HG03039 (cell line): ENCODE results near the gene HOOK2.
"Not testable (repeated sequence)": the region's sequence is repeated elsewhere in the genome, so short reads cannot be mapped to it uniquely, and the experiment has no call there.

Experiments
- ATAC-seq: cut with Tn5 transposase; IDR thresholded peaks from one replicate; pipeline ENCODE4 v1.9.1; 2021; ENCODE audit warnings: mild to moderate bottlenecking, moderate library complexity; ENCODE audit not compliant: unreplicated experiment

Gene HOOK2

DNA sequence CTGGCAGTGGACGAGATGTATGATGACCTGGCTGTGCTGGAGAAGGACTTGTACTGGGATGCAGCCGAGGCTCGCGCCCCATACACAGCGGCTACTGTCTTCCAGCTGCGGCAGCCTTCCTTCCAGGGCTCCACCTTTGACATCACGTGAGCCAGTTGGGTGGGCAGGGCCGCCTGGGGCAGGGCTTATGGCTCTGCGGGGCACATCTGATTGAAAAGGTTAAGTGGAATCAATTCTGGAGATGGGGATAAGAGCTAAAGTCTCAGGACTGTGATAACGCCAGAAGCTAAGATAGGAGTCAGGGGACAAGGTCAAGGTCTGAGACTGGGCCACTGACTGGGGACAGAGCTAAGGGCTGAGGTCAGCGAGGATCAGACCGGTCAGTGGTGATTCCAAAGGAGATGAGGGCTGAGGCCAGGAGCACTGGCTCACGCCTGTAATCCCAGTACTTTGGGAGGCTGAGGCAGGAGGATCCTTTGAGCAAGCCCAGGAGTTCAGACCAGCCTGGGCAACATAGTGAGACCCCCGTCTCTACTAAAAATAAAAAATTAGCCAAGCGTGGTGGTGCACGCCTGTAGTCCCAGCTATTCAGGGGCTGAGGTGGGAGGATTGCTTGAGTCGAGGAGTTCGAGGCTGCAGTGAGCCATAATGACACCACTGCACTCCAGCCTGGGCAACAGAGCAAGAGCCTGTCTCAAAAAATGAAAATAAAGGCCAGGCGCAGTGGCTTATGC lies 19.0 kb downstream of the HOOK2 start:
- ATAC-seq = no peak

GRCh38 chr19:12754465-12755196 lies 20.7 kb downstream of the HOOK2 start:
- ATAC-seq = no peak

DNA sequence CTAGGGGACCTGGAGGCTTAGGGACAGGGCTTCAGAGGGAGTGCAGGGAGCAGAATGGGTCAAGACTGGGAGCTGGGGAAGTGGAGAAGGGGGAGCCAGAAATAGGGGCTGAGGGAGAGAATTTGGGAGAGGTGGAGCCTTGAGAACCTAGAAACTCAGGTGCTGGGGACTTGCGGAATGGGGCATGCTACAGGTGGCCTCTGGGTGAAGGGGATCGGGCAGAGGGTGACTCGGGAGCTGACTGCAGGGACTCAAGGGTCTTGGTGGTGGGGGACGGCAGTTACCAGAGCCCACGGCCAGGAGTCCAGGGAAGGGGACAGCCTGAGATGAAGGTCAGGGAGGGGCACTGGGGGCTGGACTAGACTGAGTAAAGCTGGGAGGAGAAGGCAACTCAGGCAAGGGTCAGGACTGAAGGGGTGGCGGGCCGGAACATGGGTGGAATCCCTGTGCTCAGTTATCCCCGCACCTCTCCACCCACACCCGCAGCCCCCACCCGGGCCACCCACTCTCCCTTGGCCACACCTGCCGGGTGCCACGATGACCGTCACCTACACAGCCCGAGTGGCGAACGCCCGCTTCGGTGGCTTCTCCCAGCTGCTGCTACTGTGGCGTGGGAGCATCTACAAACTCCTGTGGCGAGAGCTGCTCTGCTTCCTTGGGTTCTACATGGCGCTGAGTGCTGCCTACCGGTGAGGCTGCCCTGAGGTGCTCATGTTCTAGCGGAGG lies 23.1 kb downstream of the HOOK2 start:
- ATAC-seq = no peak

GRCh38 chr19:12751635-12752034 lies 23.7 kb downstream of the HOOK2 start, which contains the start of gene BEST2:
Gene BEST2 (plus strand): TSS chr19:12751791. CDS start chr19:12752593, 802 bp downstream.
- ATAC-seq = no peak

- ATAC-seq = no peak
Measured at GRCh38 chr19:12750851-12751250, 24.5 kb downstream of the HOOK2 start.

DNA sequence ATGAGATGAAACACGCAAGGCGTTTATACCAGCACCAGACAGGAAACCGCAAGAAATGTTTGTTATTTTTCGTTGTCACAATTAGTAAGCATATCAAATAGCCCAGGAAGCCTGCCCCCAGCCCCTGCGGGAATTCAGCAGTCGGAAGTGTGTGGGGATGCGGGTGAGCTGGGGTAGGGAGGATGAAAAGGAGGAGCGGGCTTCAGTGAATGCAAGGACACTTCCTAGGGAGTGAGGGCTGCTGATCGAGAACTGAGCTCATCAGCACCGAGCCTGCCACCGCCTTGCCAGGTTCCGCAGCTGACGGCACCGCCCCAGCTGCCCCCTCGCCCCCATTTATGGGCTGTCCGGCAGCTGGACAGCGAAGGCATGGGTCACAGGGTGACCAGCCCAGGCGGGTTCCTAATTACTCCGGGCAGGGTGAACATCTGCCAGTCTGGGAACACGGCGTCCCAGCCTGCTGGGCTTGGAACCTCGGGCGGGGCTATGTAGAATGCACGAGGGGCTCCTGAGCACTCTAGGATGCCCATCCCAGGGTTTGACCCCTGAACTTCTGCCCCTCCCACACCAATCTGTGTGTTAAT lies 25.3 kb downstream of the HOOK2 start:
- ATAC-seq = no peak

GRCh38 chr19:12748489-12748888 lies 26.9 kb downstream of the HOOK2 start:
- no peak for ATAC-seq

GRCh38 chr19:12745166-12745897 lies 30.0 kb downstream of the HOOK2 start:
- ATAC-seq = no peak

DNA sequence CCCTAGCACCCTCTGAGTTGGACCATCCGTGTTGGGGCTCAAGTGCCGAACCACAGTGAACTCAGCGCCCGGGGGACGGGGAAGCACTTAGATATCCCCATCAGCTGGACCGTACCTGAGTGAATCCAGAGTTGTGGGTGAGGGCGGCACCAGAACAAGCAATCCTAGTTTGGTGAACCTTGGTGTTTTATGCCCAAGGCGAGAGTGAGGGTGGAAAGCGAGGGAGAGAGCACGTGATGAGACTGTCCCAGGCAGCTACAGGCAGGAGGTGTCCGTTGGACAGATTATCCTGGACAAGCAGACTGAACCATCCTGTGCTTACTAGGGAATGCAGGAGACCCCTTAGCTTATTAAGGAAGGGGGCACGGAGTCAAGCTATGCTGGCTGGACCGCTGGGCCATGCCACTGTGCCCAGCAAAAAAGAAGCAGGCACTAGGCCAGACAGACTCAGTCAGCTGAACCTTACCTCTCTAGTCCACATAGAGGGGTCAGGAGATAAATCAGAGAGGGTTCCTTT lies 37.5 kb downstream of the HOOK2 start:
- ATAC-seq = no peak

GRCh38 chr19:12736995-12737834 lies 38.1 kb downstream of the HOOK2 start, which contains the start of gene GET3:
Gene GET3 (plus strand): TSS chr19:12737497. CDS start chr19:12737506, 9 bp downstream.
- ATAC-seq = peak; percentile 58

- no peak for ATAC-seq
Measured at GRCh38 chr19:12733369-12734214, 41.8 kb downstream of the HOOK2 start.

DNA sequence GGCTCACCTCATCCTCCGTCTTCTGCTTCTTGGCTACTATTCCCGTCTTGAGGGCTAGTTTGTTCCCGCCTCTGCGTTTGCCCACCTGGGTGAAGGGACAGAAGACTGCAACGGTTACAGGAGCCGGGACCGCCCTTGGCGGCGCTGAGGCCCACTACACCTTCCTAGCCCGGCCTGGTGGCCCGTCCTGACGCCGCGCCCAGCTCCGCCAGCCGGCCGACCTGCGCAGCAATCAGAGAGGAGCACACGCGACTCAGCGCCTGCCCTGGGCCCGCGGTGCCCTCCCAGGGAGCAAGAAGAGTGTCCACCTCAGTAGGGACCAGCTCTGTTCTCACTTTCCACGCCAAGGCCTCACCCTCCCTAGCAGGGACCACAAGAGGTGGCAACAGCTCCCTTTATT lies 44.0 kb downstream of the HOOK2 start:
- ATAC-seq = no peak

DNA sequence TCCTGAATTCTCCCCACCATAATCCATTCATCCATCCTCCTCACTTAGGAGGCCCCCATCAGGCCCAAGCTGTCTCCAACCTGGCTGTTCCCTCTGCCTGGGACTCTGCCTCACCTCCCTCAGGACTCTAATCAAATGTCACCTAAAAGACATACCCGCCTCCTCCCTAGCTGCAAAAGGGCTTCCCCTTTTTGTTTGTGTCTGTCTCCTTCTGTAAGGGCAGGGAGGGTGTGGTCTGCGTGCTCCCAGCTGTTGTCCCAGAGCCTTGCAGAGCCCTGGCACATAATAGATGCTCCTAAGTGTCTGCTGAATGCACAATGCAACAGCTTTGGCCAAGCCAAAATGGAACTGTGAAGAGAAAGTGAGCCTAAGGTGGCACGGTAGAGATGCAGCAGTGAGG lies 45.3 kb downstream of the HOOK2 start:
- ATAC-seq = no peak

- no peak for ATAC-seq
Measured at GRCh38 chr19:12727745-12728433, 47.5 kb downstream of the HOOK2 start.

- no peak for ATAC-seq
Measured at GRCh38 chr19:12726988-12727316, 48.4 kb downstream of the HOOK2 start.

DNA sequence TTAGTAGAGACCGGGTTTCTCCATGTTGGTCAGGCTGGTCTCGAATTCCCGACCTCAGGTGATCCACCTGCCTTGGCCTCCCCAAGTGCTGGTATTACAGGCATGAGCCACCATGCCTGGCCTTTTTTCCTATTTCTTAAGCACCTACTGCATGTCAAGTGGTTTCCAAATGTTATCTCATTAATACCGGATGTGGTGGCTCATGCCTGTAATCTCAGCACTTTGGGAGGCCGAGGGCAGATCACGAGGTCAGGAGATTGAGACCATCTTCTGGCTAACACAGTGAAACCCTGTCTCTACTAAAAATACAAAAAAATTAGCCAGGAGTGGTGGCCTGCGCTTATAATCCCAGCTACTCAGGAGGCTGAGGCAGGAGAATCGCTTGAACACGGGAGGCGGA lies 49.7 kb downstream of the HOOK2 start:
- ATAC-seq = not testable (repeated sequence)

- ATAC-seq = no peak
Measured at GRCh38 chr19:12723641-12724426, 51.5 kb downstream of the HOOK2 start, which contains the start of gene TNPO2. Gene TNPO2 (minus strand): TSS chr19:12723932. CDS start chr19:12720977, 2,955 bp downstream.
